ENCODE measurements around the gene SRM.

DNA sequence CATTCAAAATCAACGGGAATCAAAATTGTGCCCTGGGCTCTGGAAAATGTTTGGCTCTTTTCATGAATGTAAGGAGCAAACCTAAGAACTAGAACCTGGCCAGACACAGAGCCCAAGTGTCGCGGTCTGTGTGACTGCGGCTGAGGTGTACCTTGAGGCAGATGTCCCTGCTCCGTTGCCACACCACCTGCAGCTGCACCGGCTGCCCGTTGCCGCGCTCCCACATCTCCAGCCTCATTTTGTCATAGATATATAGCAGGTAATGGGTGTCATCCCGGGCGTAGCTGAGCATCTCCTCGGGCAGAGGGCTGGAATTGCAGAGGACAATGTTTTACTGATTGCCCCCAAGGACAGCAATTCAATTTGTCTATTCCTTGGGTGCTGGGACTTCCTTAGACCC lies 21.1 kb upstream of the SRM start:
- TF ChIP-seq, protein P1, sequence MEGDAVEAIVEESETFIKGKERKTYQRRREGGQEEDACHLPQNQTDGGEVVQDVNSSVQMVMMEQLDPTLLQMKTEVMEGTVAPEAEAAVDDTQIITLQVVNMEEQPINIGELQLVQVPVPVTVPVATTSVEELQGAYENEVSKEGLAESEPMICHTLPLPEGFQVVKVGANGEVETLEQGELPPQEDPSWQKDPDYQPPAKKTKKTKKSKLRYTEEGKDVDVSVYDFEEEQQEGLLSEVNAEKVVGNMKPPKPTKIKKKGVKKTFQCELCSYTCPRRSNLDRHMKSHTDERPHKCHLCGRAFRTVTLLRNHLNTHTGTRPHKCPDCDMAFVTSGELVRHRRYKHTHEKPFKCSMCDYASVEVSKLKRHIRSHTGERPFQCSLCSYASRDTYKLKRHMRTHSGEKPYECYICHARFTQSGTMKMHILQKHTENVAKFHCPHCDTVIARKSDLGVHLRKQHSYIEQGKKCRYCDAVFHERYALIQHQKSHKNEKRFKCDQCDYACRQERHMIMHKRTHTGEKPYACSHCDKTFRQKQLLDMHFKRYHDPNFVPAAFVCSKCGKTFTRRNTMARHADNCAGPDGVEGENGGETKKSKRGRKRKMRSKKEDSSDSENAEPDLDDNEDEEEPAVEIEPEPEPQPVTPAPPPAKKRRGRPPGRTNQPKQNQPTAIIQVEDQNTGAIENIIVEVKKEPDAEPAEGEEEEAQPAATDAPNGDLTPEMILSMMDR (IDR thresholded peaks at IDR 0.05): no peak
- TF ChIP-seq EP300 (IDR thresholded peaks at IDR 0.05): no peak
- no peak for TF ChIP-seq POLR2A (IDR thresholded peaks at IDR 0.05)

Data from tibial nerve (tissue), 4 donors.